KG1 (cell line): Measurements from ENCODE around the gene DUSP28.

Experiments
- DNase-seq: peaks from one replicate; lab custom pipeline; 2025; lab: John Stamatoyannopoulos, UW

DUSP28 gene

GRCh38 chr2:240586919-240587800 lies 27.0 kb downstream of the DUSP28 start:
- DNase-seq: no peak

- DNase-seq: no peak
Observed at GRCh38 chr2:240588006-240588655, 28.0 kb downstream of the DUSP28 start.

GRCh38 chr2:240588669-240589068 lies 28.5 kb downstream of the DUSP28 start:
- DNase-seq: no peak

GRCh38 chr2:240589375-240589774 lies 29.2 kb downstream of the DUSP28 start:
- DNase-seq: no peak

- DNase-seq: no peak
Observed at GRCh38 chr2:240589850-240590525, 29.8 kb downstream of the DUSP28 start.

GRCh38 chr2:240590681-240591111 lies 30.5 kb downstream of the DUSP28 start:
- DNase-seq: no peak

- DNase-seq: no peak
Observed at GRCh38 chr2:240591226-240591625, 31.1 kb downstream of the DUSP28 start.

- no peak for DNase-seq
Observed at GRCh38 chr2:240591784-240592183, 31.6 kb downstream of the DUSP28 start.

- no peak for DNase-seq
Observed at GRCh38 chr2:240593026-240593702, 33.0 kb downstream of the DUSP28 start.

GRCh38 chr2:240593703-240594451 lies 33.7 kb downstream of the DUSP28 start:
- no peak for DNase-seq

- no peak for DNase-seq
Observed at GRCh38 chr2:240594511-240595380, 34.6 kb downstream of the DUSP28 start.

GRCh38 chr2:240595381-240596079 lies 35.4 kb downstream of the DUSP28 start:
- no peak for DNase-seq

- DNase-seq: no peak
Observed at GRCh38 chr2:240596080-240596460, 35.9 kb downstream of the DUSP28 start.

GRCh38 chr2:240596491-240596931 lies 36.4 kb downstream of the DUSP28 start:
- DNase-seq: no peak

- no peak for DNase-seq
Observed at GRCh38 chr2:240597054-240597418, 36.9 kb downstream of the DUSP28 start.

GRCh38 chr2:240597419-240598181 lies 37.4 kb downstream of the DUSP28 start:
- no peak for DNase-seq

GRCh38 chr2:240598311-240598911 lies 38.3 kb downstream of the DUSP28 start:
- DNase-seq: no peak

GRCh38 chr2:240599141-240599583 lies 39.0 kb downstream of the DUSP28 start:
- DNase-seq: no peak
